ENCODE results near the gene MRPL23.

Gene MRPL23

DNA sequence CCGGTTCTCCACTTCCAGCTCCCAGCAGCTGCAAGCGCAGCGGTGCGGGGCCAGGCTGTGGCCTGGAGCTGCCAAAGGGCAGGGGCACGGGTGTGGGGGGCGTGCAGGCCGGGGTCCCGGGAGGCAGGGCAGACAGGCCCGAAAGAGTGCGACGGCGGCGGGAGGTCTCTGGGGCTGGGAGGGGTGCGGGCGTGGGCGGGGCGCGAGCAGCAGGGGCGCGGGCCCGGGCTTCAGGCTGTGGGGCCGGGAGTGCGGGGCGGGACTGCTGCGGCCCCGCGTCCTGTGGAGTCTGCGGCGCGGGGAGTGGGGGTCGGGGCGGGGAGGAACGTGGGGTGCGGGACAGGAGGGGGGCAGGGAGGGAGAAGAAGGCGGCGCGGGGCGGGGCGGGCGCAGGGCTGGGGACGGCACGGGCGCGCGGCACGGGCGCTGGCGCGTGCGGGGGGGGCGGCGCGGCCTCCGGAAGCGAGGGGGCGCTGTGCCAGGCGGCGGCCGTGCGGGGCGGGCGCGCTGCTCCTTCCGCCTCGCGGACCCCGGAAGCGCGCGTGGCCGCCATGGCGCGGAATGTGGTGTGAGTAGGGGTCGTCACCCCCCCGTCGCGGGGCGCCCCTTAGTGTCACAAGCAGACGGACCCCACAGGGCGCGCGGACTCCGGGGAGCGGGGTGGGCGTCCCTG is at the start of gene MRPL23:
Gene MRPL23, plus strand, starts transcription at position 521 of the 673 bp plus-strand sequence. Its CDS starts 31 bp downstream, at position 552.
- intact Hi-C loops (cut with DNase I; ENCODE audit: low total_unique reads) = no loop called here
- peak; percentile 16 to 39 for DNase-seq
- Histone ChIP-seq H3K27ac (no peak within 1 kb of the TSS), H3K4me1 (peaks cover 0 to 10% (median 3%) of the 10 kb centered on the region in 4 donors), H3K27me3 (no peaks in the 10 kb centered on the region), H3K9me3 (no peaks in the 10 kb centered on the region), H3K36me3 (no peaks in the 10 kb centered on the region), H3K4me3 (no peak within 1 kb of the TSS)
- TF ChIP-seq, protein P1, sequence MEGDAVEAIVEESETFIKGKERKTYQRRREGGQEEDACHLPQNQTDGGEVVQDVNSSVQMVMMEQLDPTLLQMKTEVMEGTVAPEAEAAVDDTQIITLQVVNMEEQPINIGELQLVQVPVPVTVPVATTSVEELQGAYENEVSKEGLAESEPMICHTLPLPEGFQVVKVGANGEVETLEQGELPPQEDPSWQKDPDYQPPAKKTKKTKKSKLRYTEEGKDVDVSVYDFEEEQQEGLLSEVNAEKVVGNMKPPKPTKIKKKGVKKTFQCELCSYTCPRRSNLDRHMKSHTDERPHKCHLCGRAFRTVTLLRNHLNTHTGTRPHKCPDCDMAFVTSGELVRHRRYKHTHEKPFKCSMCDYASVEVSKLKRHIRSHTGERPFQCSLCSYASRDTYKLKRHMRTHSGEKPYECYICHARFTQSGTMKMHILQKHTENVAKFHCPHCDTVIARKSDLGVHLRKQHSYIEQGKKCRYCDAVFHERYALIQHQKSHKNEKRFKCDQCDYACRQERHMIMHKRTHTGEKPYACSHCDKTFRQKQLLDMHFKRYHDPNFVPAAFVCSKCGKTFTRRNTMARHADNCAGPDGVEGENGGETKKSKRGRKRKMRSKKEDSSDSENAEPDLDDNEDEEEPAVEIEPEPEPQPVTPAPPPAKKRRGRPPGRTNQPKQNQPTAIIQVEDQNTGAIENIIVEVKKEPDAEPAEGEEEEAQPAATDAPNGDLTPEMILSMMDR (IDR thresholded peaks at IDR 0.05) = no peak

DNA sequence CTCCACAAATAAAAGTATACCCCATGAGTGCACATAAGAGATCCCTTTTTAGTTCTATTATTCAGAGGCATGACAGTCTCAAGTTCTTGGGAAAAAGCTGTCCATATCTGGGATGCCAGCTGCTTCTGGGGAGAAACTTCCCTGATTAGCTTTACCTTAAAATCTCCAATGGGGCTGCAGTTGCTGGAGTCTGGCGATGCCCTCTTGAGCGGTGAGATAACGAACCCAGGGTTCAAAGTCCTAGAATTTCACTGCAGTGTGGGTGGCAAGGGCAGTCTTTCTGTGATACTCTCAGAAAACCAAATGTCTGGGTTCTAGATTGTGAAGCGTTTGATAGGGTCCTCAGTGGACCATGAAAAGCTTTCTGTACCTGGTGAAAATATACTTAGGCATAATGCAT is 48.0 kb upstream of the MRPL23 start:
- no peak for DNase-seq
- no peak overlapping the region for H3K27ac ChIP-seq
- no peaks in the 10 kb centered on the region for H3K4me1 ChIP-seq
- H3K36me3 ChIP-seq = no peaks in the 10 kb centered on the region
- H3K27me3 ChIP-seq = peaks cover 0 to 11% of the 10 kb centered on the region in 2 donors
- TF ChIP-seq, protein P1 (IDR thresholded peaks at IDR 0.05) = no peak
- H3K4me3 ChIP-seq = no peak overlapping the region
- intact Hi-C loops (cut with DNase I; ENCODE audit: low total_unique reads) = no loop called here
- H3K9me3 ChIP-seq = no peaks in the 10 kb centered on the region

DNA sequence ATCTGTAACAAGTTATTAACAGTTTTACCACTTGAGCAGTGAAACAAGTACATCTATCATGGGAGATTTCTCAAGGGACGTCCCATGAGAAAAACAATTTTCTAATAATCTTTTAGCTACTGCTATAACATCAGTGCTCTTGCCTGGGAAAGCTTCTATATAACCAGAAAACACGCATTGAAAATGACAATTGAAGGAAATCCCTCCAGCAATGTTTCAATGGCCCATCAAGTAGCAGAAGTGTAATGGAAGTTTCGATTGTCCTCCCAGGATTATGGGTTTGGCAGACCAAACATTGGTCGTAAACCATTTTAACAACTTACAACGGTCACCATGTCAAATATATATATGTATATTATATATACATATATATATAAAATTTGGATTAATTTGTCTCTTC is 47.4 kb upstream of the MRPL23 start:
- no peak for DNase-seq
- H3K4me1 ChIP-seq = no peaks in the 10 kb centered on the region
- TF ChIP-seq, protein P1 (IDR thresholded peaks at IDR 0.05) = no peak
- H3K9me3 ChIP-seq = no peaks in the 10 kb centered on the region
- H3K27me3 ChIP-seq = peaks cover 0 to 11% of the 10 kb centered on the region in 2 donors
- intact Hi-C loops (cut with DNase I; ENCODE audit: low total_unique reads) = no loop called here
- no peak overlapping the region for H3K4me3 ChIP-seq
- no peaks in the 10 kb centered on the region for H3K36me3 ChIP-seq
- H3K27ac ChIP-seq = no peak overlapping the region

DNA sequence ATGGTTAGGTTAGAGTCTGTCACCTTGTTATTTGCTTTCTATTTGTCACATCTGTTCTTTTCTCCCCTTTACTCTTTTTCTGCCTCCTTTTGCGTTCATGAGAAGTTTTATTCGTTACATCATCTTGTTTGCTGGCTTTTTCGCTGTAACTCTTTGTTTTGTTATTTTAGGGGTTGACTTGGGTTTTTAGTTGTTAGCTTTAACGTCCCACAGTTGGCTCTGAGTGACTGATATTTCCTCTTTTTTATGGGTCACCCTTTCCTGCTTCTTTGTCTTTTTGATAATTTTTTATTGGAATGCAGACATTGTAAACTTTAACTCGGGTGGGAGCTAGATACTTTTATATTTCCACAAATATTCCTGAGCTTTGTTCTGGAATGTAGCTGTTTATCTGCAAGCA is 41.0 kb upstream of the MRPL23 start:
- Histone ChIP-seq H3K4me3 (no peak overlapping the region), H3K4me1 (peaks cover 0 to 19% (median 9%) of the 10 kb centered on the region in 4 donors), H3K27ac (peak overlapping the region in 1 of 2 donors; percentile 14), H3K36me3 (no peaks in the 10 kb centered on the region), H3K27me3 (peaks cover 0 to 8% of the 10 kb centered on the region in 2 donors), H3K9me3 (no peaks in the 10 kb centered on the region)
- TF ChIP-seq, protein P1 (IDR thresholded peaks at IDR 0.05) = no peak
- intact Hi-C loops (cut with DNase I; ENCODE audit: low total_unique reads) = no loop called here
- no peak for DNase-seq

DNA sequence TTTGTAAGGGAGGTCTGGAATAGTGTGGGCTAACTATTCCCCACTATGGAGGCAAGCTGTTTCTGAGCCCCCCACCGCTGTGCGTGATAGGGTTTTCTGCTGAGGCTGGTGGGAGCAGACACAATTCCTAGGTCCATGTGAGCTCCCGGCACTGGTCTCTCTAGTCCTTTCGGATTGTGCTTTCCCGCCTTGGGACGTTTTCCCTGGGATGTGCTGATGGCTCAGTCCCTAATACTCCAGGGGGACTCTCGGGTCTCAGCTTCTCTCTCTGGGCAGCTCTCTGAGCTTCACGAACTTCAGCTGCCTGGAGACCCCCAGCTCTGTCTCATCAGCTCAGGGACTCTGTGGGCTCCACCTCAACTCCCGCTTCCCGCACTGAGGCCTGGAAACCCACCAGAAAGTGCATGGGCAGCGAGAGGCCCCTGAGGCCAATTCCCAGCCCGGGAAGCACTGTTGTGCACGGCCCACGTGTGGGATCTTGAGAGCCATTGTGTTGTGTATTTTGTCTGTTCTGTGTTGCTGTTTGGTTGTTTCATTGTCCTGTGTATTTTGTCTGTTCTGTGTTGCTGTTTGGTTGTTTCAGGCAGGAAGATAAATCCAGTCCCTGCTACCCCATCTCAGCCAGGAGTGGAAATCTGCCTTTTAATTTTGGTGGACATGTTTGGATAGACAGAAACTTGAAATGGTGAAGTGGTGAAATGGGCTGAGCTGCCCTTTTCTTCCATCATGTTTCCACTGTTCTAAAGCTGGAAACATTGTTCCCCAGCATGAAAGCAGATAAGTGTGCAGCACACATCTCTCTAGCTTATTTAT is 40.3 kb upstream of the MRPL23 start:
- Histone ChIP-seq H3K27me3 (peaks cover 0 to 8% of the 10 kb centered on the region in 2 donors), H3K27ac (peak overlapping the region in 1 of 2 donors; percentile 14), H3K9me3 (no peaks in the 10 kb centered on the region), H3K4me1 (peaks cover 0 to 19% (median 9%) of the 10 kb centered on the region in 4 donors), H3K4me3 (no peak overlapping the region), H3K36me3 (no peaks in the 10 kb centered on the region)
- intact Hi-C loops (cut with DNase I; ENCODE audit: low total_unique reads) = no loop called here
- DNase-seq = no peak
- TF ChIP-seq, protein P1 (IDR thresholded peaks at IDR 0.05) = no peak
